Kidney (tissue), 14 donors: ENCODE data around the gene NFATC2. TPM values are rescaled to one million over a fixed set of nuclear protein-coding genes. Genes with fewer than 3 reads are reported as not detected.

Experiments used
- DNase-seq, 5 donors: peaks; one replicate each; pipeline ENCODE4 v3.0.0-alpha.2; 2013 to 2020
- FAIRE-seq: peaks from 2 replicates; lab custom pipeline; 2012; peaks lifted over from hg19 to GRCh38; lab: Jason Lieb, UNC
- H3K27ac ChIP-seq, 2 donors: one replicate each; pipeline ENCODE4 v1.7.0; 2013; ENCODE audit warnings: low read depth in 2 of 2, low read length in 2 of 2, inconsistent platforms in 1 of 2
- H3K27me3 ChIP-seq: one replicate; pipeline ENCODE4 v1.7.1; 2013; ENCODE audit warnings: low read length, inconsistent platforms; ENCODE audit not compliant: control insufficient read depth, insufficient read depth
- H3K36me3 ChIP-seq, 3 donors: one replicate each; pipeline versions ENCODE4 v1.7.0 to v1.7.1; 2013; ENCODE audit warnings: low read length in 3 of 3, control low read depth in 1 of 3, inconsistent platforms in 1 of 3; ENCODE audit not compliant: insufficient read depth in 3 of 3, control insufficient read depth in 2 of 3
- H3K4me1 ChIP-seq, 3 donors: one replicate each; pipeline versions ENCODE4 v1.7.0 to v1.7.1; 2013; ENCODE audit warnings: low read length in 3 of 3, inconsistent platforms in 1 of 3, low read depth in 1 of 3; ENCODE audit not compliant: control insufficient read depth in 2 of 3, insufficient read depth in 2 of 3
- H3K4me3 ChIP-seq, 3 donors: one replicate each; pipeline versions ENCODE4 v1.7.0 to v1.8.1; 2013; ENCODE audit warnings: low read length in 3 of 3, control low read depth in 1 of 3, inconsistent platforms in 1 of 3
- H3K9ac ChIP-seq, 3 donors: one replicate each; pipeline versions ENCODE4 v1.7.0 to v1.7.1; 2013; ENCODE audit warnings: low read length in 3 of 3, control low read depth in 1 of 3, inconsistent platforms in 1 of 3
- H3K9me3 ChIP-seq, 3 donors: one replicate each; pipeline versions ENCODE4 v1.7.0 to v1.7.1; 2013; ENCODE audit warnings: low read length in 3 of 3, control low read depth in 1 of 3, inconsistent platforms in 1 of 3; ENCODE audit not compliant: control insufficient read depth in 2 of 3, insufficient read depth in 1 of 3
- CTCF ChIP-seq: IDR thresholded peaks from 3 replicates; pipeline ENCODE4 v1.5.1; 2012; ENCODE audit warnings: mild to moderate bottlenecking, moderate library complexity, borderline replicate concordance; ENCODE audit not compliant: insufficient read depth; ENCODE audit errors: extremely low read depth
- intact Hi-C: fragments of 100-400 bp; cut with DNase I; formaldehyde crosslinking; loops from one replicate; pipeline ENCODE4 v1.11.1; 2022
- polyA plus RNA-seq: library from polyadenylated mRNA; stranded (reverse); fragments of 350-450 nt; fragmentation: Illumina TruSeq; extraction: RNeasy Lipid Tissue Mini Kit (QIAGEN cat#74804); gene quantifications from one replicate; pipeline ENCODE4 v1.2.3, GENCODE V29; 2014; ENCODE audit warnings: low read depth, low replicate concordance; ENCODE audit not compliant: insufficient read depth
- total RNA-seq: library from RNA; stranded (reverse); fragmentation: NEBNext Ultra II Directional; extraction: Animal tissue kit (Norgen Biotek cat#: 25700); gene quantifications from one replicate; pipeline ENCODE4 v1.2.1, GENCODE V29; 2021
- donor health status: control.
- donor health status: control.
- donor health status: control.
- donor health status: control.
- donor health status: control.
- donor health status: DM: yes; HTN: yes; CAD: no.
- donor health status: Normal renal cell carcinoma (clear cell type).

The NFATC2 gene
- total and polyA plus RNA-seq, 2 donors from 2014 or later = 0.73 to 10.5 TPM

GRCh38 chr20:51560042-51560441 is 17.5 kb upstream of the NFATC2 start:
- intact Hi-C loops = no loop called here
- Histone ChIP-seq H3K36me3 (no peaks in the 10 kb centered on the region), H3K4me1 (peaks cover 4 to 15% (median 6%) of the 10 kb centered on the region in 3 donors), H3K27ac (no peak overlapping the region), H3K9me3 (no peaks in the 10 kb centered on the region), H3K9ac (no peak overlapping the region), H3K27me3 (peaks cover 7% of the 10 kb centered on the region), H3K4me3 (no peak overlapping the region)
- TF ChIP-seq CTCF = no peak
- DNase-seq = no peak
- FAIRE-seq = no peak

GRCh38 chr20:51554538-51555165 is 12.1 kb upstream of the NFATC2 start:
- TF ChIP-seq CTCF = no peak
- Histone ChIP-seq H3K4me3 (no peak overlapping the region), H3K9me3 (no peaks in the 10 kb centered on the region), H3K4me1 (no peaks in the 10 kb centered on the region), H3K36me3 (no peaks in the 10 kb centered on the region), H3K27ac (no peak overlapping the region), H3K27me3 (no peaks in the 10 kb centered on the region), H3K9ac (no peak overlapping the region)
- FAIRE-seq (no peak), DNase-seq (no peak)
- intact Hi-C loops = no loop called here

GRCh38 chr20:51553897-51554486 is 11.5 kb upstream of the NFATC2 start:
- DNase-seq = no peak
- Histone ChIP-seq H3K9me3 (no peaks in the 10 kb centered on the region), H3K4me3 (no peak overlapping the region), H3K9ac (no peak overlapping the region), H3K27me3 (no peaks in the 10 kb centered on the region), H3K4me1 (no peaks in the 10 kb centered on the region), H3K27ac (no peak overlapping the region), H3K36me3 (no peaks in the 10 kb centered on the region)
- intact Hi-C loops = no loop called here
- no peak for TF ChIP-seq CTCF
- FAIRE-seq = no peak
